ENCODE results near the gene CIAO3. TPM values are rescaled to one million over a fixed set of nuclear protein-coding genes. Genes with fewer than 3 reads are reported as not detected.
A peak's percentile ranks its signal among the peaks of the same experiment; 100 is the strongest.

CIAO3 gene
- total RNA-seq, 1 donor from 2014 or later = 38.9 TPM

DNA sequence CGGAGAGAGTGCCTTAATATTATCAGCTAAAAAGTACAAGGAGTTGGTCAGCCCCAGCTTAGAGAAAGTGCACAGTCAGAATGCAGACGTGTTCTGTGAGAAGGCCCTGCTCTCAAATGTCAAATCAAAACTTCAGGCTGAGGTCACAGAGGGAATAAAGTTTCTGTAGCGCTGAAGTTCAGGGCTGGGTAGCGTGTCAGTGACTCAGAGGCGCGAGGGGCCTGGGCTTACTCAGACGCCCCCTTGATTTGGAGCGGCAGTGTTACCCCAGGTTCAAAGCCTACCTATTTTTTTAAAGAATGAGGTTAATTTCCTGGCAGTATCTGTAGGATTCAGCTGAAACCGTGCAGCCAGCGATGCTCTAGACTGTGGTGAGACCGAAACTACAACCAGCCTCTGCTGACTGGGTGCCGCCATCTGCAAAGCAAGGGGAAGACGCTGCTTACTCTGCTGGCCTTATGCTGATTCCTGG lies 4.8 kb downstream of the CIAO3 start:
- no peak for DNase-seq (ENCODE audit: low spot score)

DNA sequence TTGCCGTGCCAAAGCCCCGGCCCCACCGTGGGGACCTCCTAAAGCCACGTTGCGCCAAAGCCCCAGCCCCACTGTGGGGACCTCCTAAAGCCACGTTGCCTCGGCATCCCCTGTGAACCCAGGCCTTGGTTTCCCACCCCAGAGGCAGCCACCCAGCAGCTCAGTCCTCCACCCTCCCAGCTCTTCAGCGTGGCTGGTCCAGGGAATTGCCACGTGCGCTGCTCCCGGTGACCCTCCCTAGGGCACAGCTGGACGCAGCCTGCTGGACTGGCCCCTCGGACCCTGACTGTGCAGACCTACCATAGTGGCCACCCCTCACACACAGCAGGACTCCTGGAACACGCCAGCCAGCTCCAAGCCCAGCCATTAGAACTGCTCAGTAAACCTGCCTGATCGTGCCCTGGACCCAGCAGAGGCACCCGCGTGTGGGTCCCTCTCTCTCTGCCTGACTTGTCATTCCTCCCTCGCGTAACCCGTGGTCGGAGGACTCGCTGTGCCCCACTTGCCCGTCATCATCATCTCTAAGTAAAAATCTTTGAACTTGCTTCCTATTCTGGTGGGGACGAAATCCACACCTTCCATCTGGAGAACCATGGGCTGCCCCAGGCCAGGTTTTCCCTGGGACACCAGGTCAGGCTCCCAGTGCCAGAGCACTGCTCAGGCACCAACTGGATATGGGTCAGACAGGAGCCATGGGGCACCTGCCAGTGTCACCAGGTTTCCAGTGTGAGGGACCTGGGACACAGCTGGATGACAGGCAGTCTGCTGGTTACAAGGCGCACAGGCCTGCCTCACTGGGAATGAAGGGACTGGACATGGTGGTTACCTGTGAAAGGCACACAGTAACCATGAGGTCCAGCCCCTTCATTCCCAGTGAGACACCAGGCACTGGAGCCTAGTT lies 5.6 kb downstream of the CIAO3 start:
- DNase-seq (ENCODE audit: low spot score) = no peak

DNA sequence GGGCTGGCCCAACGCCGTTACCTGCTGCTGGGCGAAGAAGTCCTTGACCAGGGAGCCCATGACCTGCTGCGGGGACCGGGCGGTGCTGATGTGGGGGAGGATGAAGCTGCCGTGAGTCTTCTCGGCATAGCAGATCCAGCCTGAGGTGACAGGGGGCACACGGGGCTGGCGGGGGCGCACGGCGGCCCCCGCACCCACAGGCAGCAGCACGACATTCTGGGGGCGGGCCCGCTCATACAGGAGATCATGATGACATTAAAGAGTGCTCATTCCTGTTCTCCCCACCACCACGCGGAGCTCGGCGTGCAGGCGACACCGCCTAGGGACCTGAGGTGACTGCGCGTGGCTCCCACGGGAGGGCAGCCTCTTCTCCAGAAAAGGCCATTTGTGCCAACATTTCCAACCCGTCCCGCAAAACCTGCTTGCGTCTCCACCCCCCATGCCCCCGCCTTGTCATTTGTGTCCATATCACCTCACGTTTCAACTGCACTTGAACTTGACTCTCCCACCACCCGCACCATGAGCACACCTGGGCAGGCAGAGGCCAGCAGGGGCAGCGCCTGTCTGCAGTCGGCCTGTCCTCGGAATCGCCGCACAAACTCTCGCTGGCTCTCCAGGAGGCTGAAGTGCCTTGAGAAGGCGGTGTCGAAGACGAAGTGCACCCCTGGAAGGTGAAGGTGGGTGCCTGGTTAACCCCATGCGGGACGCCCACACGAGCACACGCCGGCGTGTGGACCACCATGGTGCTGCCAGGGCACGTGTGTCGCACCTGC lies 6.4 kb downstream of the CIAO3 start:
- DNase-seq (ENCODE audit: low spot score) = no peak

DNA sequence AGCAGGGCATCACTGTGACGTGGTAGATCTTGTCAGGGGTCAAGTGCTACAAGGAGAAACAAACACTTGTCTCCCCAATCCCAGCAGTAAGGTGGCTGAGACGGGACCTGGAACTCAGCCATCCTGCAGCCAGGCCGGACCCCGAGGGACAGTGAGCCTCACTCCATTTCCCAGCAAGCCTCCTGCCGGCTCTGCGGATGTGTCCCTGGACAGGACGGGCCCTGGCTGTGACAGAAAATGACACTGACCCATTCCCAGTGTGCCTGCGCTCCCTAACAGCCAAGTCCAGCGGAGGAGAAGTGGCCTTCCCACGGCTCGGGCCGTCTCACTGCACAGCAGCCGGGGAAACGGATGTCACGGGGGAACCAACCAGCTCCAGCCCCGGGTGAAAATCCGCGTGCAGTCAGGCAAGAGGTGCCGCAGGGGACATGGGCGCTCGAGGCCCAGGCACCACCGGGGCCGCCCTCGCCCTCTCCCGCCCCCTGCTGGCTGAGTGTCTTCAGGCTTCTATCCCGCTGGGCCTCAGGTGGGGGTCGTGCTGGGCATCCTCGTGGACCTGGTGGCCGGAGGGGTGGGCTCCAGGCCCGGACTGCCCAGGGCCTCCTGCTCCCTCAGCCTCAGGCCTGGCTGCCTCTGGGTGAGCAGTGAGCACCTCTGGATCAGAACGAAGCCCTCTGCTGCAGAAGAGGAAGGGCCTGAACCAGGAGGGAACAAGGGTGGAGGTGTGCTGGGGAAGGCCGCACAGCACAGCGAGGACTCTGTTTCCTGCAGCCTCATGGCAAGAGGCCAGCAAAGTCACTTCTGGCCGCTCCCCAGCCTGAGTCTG lies 7.2 kb downstream of the CIAO3 start:
- no peak for DNase-seq (ENCODE audit: low spot score)

GRCh38 chr16:732936-733335 lies 7.9 kb downstream of the CIAO3 start:
- DNase-seq (ENCODE audit: low spot score) = no peak

DNA sequence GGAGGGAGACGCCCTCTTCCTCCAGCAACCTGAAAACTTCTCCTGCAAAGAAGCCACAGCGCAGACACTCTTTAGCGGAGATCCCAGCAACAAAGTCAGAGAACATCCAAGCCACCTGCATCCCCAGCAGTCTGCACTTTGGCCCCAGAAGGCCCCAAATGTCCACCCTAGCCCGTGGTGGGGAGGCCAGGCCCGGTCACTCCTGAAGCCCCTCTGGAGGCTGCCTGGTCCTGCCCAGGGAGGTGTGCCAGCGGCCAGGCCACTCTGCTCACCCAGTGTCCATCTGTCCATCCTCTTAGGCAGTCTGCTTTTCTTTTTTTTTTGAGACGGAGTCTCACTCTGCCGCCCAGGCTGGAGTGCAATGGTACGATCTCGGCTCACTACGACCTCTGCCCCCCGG lies 8.5 kb downstream of the CIAO3 start:
- no peak for DNase-seq (ENCODE audit: low spot score)

DNA sequence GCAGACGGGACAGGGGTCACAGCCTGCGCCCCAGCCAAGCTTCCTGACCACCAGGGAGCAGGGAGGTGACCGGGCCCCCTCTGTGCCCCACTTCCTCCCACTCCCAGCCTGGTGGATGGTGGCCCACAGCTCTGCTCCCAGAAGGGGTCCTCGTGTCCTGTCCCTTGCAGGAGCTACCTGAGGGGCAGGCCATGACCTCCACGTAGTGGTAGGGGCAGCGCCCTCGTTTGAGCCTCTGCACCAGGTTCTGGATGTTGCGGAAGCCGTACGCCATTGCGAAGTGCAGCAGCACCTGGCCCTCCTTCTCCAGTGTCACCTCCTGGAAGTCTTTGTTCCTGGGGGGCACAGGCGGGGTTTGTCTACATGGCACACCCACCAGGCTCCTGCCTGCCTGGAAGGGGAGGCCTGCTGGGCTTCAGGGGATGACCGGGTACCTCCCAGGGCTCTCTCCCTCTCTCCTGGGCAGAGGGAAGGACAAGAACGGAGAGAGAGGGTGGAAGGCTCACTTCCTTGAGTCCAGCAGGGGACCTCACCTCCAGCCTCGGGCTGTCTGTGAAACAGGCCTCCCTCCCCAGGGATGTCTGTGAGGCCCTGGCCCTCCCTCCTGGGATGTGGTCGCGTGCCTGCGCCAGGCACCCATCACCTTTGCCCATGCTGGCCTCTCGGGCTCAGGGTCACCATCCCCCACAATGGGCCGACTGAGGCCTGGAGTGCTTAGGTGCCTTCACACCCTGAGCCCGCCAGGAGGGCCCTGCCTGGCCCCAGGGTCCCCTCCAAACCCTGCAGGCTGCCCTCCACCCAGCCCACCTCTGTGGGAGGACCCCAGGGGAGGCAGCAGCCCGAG lies 9.9 kb downstream of the CIAO3 start:
- no peak for DNase-seq (ENCODE audit: low spot score)

GRCh38 chr16:729768-730665 lies 10.8 kb downstream of the CIAO3 start:
- DNase-seq (ENCODE audit: low spot score) = no peak

DNA sequence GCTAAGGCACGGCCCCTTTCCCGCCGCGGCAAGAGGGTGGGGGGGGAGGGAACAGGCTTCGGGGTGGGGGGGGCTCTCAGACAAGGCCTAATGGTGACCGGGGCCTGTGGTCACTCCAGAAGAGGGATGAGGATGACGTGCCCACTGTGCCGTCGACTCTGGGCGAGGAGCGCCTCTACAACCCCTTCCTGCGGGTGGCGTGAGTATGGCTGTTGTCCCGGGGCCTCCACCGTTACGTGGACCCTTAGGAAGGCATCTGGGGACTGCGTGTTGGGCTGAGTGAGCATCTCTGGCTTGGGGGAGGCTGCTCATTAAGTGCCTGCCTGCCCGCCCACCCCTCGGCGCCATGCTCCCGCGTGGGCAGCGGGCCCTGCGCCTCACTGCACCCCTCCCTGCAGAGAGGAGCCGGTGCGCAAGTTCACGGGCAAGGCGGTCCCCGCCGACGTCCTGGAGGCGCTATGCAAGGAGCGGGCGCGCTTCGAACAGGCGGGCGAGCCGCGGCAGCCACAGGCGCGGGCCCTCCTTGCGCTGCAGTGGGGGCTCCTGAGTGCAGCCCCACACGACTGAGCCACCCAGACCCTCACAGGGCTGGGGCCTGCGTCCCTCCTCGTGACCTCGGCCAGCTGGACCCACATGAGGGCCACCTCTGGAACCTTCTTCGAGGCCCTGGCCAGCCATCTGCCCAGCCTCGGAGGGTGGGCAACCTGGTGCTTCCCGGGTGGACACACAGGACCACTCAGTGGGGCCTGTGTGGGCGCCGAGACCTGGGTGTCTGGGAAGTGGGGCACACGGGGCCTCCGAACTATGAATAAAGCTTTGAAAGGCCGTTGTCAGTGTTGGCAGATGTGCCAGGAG lies 11.7 kb downstream of the CIAO3 start:
- no peak for DNase-seq (ENCODE audit: low spot score)

GRCh38 chr16:728131-728889 lies 12.5 kb downstream of the CIAO3 start:
- peak; percentile 74 for DNase-seq (ENCODE audit: low spot score)

- no peak for DNase-seq (ENCODE audit: low spot score)
Observed at GRCh38 chr16:727291-727977, 13.4 kb downstream of the CIAO3 start.

DNA sequence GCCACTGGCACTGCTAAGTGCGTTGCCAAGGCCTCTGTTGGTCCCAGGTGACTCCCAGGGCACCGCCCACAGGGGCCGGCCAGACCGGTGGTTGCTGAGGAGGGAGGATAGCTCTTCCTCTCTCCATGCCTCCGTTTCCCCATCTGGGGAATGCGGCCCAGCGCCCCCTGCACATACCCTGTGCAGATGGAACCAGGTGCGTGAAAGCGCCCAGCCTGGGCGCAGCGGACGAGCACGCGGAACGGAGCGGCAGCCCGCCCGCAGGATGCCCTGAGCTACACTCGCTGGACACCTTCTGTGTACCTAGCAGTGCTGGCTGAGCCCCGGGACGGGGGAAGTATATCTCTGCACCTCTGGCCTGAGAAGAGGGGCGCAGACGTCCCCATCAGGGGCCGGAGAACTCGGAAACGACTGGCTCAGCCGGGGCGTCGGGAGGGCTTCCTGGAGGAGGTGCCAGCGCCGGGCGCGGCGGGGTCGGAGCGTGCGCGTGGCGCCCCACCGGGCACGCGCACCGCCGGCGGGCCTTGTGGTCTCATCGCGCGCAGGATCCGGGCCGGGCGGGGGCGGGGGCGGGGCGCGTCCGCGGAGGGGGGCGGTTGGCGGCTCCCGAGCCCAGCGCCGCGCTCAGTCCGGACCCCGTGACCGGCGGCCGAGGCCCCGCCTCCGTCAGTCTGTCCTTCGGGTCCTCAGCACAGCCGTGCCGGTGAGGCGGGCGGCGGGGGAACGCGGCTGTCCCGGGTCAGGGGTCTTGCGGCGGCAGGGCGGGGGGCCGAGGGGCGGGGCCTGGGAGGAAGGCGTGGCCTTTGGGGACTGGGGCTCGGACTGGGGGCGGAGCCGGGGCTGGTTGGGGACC lies 14.1 kb downstream of the CIAO3 start, which contains the start of the genes CCDC78 and HAGHL:
Gene CCDC78 (minus strand): TSS at position 6 of the 853 bp plus-strand sequence. CDS start 76 bp downstream, outside the sequence.
Gene HAGHL (plus strand): TSS at position 669 of the 853 bp plus-strand sequence. CDS start 404 bp downstream, outside the sequence.
- DNase-seq (ENCODE audit: low spot score) = peak; percentile 67

DNA sequence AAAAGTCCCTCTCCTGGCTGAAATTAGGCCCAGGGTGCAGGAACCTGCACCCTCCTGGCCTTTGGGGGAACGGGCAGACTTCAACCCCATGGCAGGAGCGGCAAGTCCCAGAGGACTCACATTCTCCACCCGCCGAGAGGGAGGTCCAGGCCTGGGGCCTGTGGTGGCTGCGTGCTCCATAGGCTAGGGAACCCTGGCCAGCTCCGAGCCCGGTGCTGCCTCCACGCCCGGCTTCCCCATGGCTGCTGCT lies 14.7 kb downstream of the CIAO3 start:
- DNase-seq (ENCODE audit: low spot score) = no peak

DNA sequence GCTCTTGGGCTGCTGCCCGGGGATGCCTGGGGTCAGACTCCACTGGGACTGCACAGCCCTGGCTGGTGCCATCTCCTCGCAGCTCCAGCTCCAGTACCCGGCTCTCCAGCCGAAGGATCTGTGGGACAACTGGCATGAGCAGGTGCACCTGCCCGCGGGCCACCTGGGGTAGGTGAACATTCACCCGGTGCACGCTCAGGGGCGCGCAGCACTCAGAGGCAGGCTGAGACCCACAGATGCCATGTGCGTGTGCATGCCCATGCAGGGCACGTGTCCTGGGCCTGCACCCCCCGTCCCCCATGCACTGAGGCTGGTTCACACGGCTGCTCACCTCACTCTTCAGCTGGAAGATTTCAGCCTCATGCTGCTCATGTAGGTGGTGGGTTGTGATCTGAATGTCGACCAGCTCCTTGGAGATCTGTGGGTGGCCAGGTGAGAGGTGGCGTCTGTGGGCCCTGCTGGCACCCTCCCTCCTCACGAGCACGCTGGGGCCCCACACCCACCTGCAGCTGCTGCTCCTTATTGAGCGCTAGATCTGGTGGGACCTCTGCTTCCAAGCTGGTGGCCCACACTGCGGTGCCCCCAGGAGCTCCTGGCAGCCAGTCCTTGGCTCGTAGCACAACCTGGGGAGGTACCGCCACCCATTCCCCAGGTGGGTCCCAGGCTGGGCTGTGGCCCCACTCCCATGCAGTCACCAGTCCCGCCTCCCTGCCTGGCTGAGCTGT lies 15.2 kb downstream of the CIAO3 start:
- DNase-seq (ENCODE audit: low spot score) = no peak

GRCh38 chr16:725041-725376 lies 15.8 kb downstream of the CIAO3 start:
- no peak for DNase-seq (ENCODE audit: low spot score)
